ENCODE results near the gene CREB1.
A peak's percentile ranks its signal among the peaks of the same experiment; 100 is the strongest.

Gene CREB1

DNA sequence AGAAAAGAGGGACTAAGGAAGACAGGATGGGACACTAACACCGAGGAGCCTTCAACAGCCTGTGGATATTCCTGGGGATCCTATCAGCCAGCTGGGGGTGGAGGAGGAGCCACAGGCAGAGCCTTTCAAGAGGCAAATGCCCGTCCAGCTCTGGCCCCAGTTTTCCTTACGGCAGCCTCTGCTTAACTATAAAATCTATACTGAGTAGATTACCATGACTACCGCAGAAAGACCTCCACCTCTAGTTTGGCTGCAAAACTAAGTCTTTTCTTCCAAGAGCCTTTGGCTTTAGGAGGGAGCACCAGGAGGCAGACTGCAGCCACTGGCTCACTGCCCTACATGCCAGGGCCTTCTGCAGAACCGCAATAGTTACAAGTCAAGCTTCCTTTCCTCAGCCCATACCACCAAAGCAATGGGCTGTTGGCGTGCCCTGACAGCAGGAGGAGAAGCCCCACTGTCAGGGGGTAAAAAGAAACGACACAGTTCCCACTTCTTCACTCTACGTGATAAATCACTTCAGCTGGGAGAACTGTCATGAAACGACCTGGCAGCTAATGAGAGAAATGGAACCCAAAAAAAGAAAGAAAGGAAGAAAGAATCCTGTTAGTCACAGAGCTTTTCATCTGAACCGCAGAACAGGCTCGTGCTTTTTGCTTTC lies 25.1 kb upstream of the CREB1 start:
- no peak for DNase-seq (ENCODE audit: low read depth)

DNA sequence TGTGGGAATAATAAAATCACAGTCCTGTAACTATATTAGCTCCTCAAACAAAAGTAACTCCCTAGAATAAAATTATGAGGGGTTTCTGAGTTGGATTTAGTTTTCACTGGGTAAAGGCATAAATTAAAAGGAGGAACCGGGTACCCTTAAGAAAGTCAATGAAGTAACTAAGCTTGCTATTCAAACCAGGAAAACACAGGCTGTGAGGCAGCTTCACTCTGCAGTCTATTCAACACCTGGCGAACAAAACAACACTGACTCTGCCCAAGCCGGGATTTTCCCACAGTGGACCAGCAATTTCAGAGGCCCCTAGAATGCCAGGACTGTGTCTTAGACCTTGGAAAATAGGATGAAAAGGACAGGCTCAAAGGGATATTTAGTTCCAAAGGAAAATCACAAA lies 24.6 kb upstream of the CREB1 start:
- DNase-seq (ENCODE audit: low read depth), result no peak

DNA sequence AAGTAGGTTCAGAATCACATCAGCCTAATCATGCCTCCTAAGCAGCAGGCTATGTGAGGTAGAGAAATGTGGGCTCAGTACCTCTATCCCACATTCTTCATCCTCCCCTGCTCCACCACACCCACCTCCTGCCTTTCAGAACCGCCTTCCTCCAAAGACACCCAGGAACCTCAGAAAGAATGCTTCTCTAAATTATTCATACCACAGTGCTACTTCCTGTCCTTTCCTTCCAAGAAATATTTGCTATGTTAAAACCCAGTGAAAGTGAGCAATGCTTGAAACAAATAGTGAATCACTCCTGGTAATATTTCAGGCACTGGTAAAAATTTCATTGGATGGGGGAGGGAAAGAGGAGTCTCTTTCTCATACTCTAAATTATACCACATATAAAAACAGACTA lies 24.0 kb upstream of the CREB1 start:
- DNase-seq (ENCODE audit: low read depth), result peak; percentile 72

DNA sequence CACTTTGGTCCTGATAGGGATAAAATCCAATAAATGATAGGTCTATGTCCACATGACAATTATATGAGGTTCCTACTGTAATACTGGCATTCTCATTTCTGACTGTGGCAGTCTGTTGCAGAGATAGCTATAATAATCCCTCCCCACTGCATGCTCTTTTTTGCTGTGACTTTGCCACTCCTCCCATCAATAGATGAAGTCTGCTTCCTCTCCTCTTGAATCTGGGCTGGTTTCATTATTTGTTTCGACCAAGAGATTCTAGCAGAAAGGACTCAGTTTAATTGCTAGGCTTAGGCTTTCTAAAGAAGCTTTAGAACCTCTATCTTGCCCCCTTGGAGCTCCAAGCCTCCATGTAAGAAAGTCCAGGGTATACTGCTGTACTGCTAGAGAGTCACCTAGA lies 23.3 kb upstream of the CREB1 start:
- DNase-seq (ENCODE audit: low read depth), result no peak

DNA sequence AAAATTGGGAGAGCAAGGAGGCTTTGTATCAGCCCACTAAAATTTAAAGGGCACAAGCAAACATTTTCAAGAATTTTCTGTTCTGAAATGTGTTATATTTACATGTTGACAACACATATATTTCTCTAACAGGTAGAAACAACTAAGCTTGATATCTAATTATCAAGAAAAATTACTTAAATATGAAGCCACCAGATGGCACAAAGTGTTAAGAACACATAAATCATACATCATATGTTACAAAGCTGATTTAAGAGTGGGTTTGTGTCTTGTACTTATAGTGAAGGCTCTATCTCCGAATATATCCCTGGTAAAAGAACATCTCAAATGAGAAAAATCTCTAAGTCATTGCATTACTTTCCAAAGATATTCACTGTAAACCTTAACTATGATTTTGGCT lies 19.6 kb upstream of the CREB1 start:
- DNase-seq (ENCODE audit: low read depth), result no peak

DNA sequence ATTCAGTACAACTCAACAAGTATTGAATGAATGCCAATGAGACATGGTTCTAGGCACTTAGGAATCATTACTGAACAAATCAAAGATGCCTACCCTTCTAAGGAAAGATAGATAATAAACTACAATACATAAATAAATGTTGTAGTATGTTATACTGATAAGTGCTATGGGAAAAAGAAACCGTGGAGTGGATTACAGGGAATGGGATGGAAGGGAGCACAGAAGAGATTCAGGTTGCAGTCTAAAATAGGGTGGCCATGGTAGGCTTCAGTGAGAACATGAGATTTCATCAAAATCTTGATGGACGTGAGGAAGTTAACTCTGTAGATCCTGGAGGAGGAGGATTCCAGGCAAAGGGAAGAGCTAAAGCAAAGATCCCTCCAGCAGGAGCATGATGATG lies 17.9 kb upstream of the CREB1 start:
- no peak for DNase-seq (ENCODE audit: low read depth)

DNA sequence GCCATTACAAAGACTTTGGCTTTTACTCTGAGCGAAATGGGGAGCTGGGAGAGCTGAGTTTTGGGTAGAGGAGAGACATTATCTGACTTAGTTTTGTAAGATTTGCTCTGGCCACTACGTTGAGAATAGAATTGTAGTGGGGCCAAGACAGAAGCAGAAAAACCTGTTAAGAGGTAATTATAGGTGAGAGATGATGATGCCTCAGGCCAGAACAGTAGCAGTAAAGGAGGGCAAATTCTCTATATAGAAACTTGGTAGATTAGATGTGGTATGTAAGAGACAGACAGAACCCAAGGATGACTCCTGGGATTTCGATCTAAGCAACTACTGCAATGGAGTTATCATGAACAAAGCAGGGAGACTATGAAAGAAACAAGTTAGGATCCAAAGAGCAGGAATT lies 17.4 kb upstream of the CREB1 start:
- no peak for DNase-seq (ENCODE audit: low read depth)

DNA sequence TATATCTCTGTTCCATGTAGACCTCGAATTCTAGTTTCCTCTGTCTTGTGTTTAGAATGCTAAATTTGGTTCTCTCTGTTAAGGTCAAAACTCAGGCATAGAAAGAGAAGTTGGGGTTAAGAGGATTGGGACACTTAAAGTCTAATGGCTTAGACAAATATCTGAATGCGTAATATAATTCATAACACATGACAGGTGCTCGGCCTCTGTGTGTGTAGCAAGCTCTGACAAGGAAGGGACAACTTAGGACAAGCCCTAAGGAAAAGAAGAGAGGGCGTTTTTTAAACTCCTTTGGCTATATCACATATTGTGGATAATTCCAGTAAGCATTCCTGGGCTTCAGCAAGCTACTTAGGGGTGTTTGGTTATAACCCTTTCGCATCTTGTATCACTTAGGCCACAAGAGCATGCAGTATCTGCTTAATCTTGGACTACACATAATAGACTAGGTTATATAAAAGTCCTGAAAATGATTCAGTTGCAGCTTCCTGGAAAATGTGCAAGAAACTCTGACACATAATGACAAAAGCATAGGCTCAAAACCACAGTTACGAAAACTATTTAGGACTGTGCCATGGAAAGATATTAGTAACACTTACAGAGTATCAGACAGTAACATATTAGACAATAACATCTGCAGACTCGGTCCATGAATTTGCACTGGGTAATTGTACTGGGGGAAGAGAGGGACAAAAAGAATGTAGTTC lies 16.1 kb upstream of the CREB1 start:
- peak; percentile 92 for DNase-seq (ENCODE audit: low read depth)

DNA sequence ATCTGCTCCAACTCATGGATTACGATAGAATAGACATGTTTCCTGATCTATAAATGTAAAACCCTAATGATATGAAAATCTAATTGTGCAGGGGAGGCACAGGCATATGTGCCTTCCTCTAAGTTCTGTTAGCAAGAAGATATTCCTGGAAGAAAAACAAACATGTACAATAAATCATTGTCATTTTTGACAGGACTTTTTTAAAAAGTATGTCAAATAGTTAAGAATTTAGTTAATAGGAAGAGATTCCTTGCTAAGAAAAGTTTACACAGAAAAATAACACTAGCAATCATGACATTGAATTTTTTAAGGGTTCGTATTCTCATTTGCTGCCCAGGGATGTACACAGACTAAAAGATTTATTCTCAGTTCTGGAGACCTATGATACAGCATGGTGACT lies 15.3 kb upstream of the CREB1 start:
- DNase-seq (ENCODE audit: low read depth), result no peak

DNA sequence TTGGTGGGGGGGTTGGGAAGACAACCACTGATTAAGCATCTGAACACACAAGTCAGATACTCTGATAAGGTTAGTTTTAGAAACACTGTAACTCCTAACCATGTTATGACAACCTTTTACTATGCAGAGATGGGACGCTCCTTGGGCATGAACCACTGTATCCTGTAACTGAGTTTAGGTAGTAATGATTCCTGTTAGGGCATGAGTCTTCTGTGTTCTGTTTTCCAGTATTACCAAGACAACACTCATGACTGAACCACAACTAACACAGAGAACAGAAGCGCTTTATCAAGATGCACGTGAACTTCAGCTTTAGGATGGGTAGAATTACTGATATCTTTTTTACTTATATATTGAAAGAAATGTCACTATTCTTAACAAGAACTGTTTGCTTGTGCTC lies 14.1 kb upstream of the CREB1 start:
- DNase-seq (ENCODE audit: low read depth), result no peak

DNA sequence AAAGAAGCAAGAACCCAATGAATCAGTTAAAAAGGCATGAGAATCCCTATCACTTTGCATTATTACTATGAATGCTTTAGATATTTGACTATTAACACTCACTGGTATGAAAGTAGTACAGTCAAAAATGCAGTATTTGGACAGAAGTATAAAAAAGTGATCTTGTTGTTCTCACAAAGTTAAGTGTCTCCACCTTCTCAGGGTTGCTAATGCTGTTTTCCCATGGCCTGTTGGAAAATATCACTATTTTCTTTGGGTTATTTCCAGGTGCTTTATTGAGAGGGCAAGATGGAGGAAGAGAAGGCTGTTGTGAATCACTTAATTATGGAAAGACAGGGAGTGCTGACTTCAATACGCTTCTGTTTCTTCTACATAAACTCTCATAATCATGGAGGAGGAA lies 13.6 kb upstream of the CREB1 start:
- no peak for DNase-seq (ENCODE audit: low read depth)

DNA sequence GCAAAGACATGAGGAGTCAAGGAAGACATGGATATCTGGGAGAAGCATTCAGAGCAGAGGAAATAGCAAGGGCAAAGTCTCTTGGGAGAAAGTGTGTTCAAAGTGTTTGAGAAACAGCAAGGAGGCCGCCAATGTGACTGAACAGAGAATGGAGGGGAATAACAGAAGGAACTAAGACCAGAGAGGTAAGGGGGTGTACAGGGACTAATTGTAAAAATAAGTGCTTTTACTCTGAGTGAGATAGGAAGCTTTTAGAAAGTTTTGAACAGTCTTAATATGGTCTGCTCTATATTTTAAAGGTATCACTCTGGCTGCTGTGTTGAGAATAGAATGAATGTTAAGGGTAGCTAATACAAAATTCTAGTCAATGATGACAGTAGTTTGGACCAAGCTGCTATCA lies 6.8 kb upstream of the CREB1 start:
- DNase-seq (ENCODE audit: low read depth), result no peak

DNA sequence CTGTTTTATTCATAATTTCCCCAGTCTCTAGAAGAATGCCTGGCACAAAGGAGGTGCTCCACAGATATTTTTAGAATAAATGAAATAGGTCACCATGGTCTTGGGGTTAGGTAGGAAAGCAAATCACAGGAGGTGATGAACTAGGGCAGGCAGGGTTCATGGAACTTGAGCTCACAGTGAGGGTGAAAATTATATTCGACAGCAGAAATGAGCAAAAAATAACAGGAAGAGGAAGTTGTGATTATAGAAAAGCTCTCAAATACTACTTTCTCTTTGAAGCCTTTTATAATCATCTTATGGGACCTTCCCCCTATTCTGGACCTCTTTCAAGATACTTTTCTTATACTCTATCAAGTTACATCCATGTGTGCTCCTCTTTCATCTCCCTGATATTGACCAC lies 4.5 kb upstream of the CREB1 start:
- no peak for DNase-seq (ENCODE audit: low read depth)

DNA sequence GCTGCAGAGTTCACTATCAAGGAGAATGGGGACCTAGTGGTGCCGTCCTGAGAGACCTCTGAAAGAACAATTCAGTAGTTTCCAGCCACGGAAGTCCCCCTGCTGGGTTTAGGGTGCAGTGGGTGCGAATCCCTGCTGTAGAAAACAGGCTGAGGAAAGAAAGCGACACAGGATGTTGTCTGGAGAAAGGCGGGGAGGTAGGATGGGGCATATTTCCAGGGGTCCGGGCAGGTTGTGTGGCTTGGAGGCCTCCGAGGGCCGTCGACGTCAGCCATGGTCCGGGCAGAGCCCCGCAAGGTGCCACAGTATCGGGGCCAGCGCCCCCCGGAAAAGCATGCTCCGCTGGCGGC lies 807 bp upstream of the CREB1 start:
- DNase-seq (ENCODE audit: low read depth), result no peak

DNA sequence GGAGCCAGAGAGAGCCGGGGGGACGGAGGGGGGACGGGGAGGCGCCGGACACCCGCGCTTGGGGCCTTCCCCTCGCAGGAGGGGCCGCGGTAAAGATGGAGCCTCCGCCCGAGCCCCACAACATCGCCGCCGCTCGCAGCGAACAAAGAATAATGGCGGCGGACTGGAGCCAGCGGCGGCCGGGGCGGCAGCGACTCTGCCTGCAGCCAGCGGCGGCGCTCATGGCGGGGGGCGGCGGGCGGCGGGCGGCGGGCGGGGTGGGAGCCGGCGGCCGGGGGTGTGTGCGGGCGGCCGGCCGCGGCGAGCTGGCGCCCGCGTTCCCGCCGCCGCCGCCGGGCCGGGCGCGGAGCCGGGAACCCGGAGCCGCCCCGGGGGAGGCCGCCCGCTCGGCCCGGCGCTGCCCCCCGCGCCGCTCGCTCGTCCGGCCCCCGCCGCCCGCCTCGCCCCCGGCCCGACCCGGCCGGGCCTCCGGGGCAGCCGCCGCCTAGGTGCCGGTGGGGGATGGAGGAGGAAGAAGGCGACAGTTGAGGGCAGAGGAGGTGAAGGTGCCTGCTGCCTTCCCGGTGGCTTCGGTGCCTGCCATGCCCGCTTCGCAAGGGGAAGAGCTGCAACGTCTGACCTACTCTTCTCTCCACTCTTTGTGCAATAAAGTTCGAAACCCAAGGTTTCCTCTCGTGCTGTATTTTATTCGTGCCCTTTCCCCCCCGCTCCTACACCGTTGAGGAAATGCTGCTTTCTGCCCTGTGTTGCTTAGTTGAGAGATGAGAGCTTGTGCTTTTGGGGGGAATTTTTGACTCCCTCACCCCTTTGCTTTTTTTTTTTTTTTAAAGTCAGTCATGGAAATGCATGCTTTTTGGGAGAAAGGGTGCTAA lies 634 bp downstream of the CREB1 start:
- no peak for DNase-seq (ENCODE audit: low read depth)

DNA sequence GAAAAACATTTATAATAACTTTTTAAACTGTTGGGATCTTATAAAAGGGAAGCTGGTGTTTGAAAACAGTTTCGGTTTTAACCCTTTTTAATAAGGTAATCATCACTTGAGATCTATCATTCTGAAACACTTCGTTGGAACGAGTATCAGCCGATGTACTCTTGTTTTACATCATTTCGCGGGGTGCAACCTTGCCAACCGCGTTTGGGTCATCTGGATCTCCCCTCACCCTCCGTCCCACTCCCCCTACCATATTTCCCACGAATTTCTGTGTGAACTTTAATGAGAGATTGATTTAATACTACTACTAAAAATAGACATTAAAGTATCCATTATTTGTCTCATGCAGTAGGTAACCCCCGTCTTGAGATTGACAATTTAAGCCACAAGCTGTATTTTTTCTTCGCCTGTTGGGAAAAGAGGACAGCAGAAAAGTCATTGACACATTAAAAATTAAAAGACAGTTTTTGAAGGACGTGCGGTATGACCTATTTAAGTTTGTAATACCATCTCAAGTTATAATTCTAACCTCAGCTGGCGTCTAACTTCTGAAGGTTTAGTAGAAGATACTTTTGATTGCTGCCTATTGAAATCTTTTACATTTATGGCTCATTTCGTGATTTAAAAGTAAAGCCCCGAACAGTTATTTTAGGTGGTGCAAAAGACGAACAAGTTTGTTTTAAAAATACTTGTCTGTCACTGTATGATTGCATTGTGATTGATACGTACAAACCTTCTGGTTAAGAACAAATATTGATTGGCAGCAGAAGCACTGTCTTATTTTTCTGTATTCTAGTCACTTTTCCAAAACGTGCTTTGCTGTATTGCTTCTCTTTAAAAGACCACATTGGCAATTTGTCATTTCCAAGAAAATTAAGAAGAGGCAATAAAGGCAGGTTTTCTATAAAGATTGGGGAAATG lies 1.5 kb downstream of the CREB1 start:
- no peak for DNase-seq (ENCODE audit: low read depth)

DNA sequence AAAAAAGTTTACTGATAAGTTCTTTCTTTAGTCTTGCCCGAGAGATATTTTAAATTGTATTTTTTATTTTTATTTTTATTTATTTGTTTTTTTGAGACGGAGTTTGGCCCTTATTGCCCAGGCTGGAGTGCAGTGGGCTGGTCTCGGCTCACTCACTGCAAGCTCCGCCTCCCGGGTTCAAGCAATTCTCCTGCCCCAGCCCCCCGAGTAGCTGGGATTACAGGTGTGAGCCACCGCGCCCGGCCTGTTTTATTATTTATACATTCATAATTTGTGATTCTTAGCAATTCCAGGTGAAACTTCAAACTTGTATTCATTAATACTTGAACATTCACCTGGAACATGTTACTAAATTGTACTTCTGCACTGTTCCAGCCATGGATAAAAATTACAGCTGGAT lies 2.9 kb downstream of the CREB1 start:
- no peak for DNase-seq (ENCODE audit: low read depth)

DNA sequence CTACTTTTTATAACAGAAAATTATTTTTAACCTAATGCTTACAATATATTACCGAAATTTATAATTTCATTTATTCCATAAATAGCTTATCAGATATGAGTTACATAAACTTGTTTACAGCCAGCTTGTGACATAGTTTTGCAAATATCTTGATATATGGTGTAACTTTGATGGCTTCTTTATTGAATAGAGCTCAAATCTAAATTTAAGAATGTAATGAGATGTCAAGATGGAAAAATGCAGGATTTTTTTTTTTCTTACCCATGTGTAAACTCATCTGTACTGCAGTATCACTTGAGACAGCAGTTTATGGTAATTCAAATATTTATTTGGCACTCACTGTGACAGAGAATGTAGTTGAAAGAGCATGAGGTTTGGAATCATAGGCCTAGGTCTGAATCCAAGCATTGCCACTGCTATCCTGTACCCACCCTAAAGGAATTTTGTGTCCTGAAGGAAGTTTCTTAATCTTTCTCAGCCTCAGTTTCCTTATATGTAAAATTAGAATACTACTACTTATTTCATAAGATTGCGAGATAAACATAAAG lies 3.8 kb downstream of the CREB1 start:
- no peak for DNase-seq (ENCODE audit: low read depth)

DNA sequence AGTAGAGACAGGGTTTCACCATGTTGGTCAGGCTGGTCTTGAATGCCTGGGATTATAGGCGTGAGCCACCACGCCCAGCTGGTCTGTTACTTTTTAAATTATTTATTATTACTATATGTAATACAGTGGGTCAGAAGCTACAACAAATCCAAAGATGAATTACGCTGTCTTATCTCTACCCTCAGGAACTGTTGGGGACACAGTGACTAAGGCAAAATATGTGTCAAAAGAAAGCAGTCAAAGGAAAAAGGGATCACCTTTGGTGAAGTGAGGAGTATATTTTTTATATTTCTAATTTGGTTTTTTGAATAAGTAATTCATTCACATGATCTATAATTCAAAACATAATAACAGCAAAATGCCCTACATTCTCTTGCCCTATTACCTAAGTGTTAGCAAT lies 4.7 kb downstream of the CREB1 start:
- no peak for DNase-seq (ENCODE audit: low read depth)

DNA sequence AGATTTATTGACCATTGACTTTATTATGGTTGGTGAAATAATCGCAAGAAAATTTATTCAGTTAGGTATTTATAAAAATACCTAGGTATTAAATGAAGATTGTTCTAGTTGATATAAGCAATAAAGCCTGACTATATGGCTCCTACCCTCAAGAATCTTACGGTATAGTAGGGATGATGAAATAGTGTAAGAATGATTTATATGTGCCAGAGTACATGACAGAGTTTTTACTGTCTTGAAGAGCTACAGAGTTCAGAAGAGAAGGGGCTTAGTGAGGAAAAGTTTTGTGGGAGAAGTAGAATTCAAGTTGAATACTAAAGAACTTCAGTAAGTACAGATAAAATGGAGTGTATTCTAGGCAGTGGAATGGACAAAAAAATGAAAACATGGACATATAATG lies 9.7 kb downstream of the CREB1 start:
- no peak for DNase-seq (ENCODE audit: low read depth)

DNA sequence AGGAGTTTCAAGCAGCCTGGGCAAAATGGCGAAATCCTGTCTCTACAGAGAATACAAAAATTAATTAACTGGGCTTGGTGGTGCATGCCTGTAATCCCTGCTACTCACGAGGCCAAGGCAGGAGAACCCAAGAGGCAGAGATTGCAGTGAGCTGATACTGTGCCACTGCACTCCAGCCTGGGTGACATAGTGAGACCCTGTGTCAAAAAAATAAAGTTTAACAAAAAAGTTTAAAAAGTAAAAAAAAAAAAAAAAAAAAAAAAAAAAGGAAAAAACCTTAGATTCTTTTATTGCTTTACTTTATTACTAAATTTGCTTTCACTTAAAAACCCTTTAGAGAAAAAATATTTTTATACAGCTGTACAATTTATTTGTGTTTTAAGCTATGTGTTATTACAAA lies 10.7 kb downstream of the CREB1 start:
- no peak for DNase-seq (ENCODE audit: low read depth)

DNA sequence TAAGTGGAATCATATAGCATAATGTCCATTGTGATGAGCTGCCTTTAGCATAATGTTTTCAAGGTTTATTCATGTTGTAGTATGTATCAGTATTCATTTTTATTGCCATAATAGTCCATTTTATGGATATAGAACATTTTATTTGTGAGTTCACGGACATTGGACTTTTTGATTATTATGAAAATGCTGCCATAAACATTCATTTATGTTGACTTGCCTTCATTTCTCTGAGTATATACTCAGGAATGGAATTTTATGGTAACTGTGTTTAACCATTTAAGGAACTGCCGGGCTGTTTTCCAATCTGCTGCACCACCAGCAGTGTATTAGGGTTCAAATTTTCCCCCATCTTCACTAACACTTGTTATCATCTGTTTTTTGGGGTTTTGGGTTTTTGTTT lies 12.2 kb downstream of the CREB1 start:
- DNase-seq (ENCODE audit: low read depth), result no peak

Measured in non-pigmented ciliary epithelial cell (primary cell).